ENCODE results near the gene SREK1IP1. TPM values are rescaled to one million over a fixed set of nuclear protein-coding genes. Genes with fewer than 3 reads are reported as not detected.
"Not testable (repeated sequence)": the region's sequence is repeated elsewhere in the genome, so short reads cannot be mapped to it uniquely, and the experiment has no call there.

SREK1IP1 gene
- total RNA-seq, 2 donors from 2014 or later = 8.5 to 12.1 TPM

- peaks cover 8% of the 10 kb centered on the region for H3K9me3 ChIP-seq
- no peak overlapping the region for H3K27ac ChIP-seq
Measured at GRCh38 chr5:64700765-64701164, 67.7 kb downstream of the SREK1IP1 start.

GRCh38 chr5:64696414-64696813 is 72.1 kb downstream of the SREK1IP1 start:
- H3K4me1 ChIP-seq (ENCODE audit: control insufficient read depth in 1 of 2, low read depth in 2 of 2); H3K27me3 ChIP-seq (replicated peaks; ENCODE audit: insufficient read depth); H3K27ac ChIP-seq; DNase-seq (ENCODE audit: low spot score); H3K36me3 ChIP-seq; ATAC-seq (ENCODE audit: insufficient number of reproducible peaks, low FRiP score, low read depth); H3K9me3 ChIP-seq; H3K4me3 ChIP-seq: not testable (repeated sequence)

More at GRCh38 chr5:64700765-64701164, 67.7 kb downstream of the SREK1IP1 start:
- no peaks in the 10 kb centered on the region for H3K4me1 ChIP-seq (ENCODE audit: control insufficient read depth in 1 of 2, low read depth in 2 of 2)
- H3K4me3 ChIP-seq = no peak overlapping the region
- no peak for ATAC-seq (ENCODE audit: insufficient number of reproducible peaks, low FRiP score, low read depth)
- H3K36me3 ChIP-seq = no peaks in the 10 kb centered on the region
- H3K27me3 ChIP-seq (replicated peaks; ENCODE audit: insufficient read depth) = no peaks in the 10 kb centered on the region
- no peak for DNase-seq (ENCODE audit: low spot score)
- no peak for TF ChIP-seq CTCF (IDR thresholded peaks at IDR 0.05)

GRCh38 chr5:64693636-64694035 is 74.9 kb downstream of the SREK1IP1 start:
- DNase-seq (ENCODE audit: low spot score) (no peak), ATAC-seq (ENCODE audit: insufficient number of reproducible peaks, low FRiP score, low read depth) (no peak)
- TF ChIP-seq CTCF (IDR thresholded peaks at IDR 0.05) = no peak
- Histone ChIP-seq H3K27me3 (replicated peaks; ENCODE audit: insufficient read depth) (no peaks in the 10 kb centered on the region), H3K9me3 (peaks cover 8% of the 10 kb centered on the region), H3K4me3 (no peak overlapping the region), H3K36me3 (no peaks in the 10 kb centered on the region), H3K4me1 (ENCODE audit: control insufficient read depth in 1 of 2, low read depth in 2 of 2) (peaks cover 0 to 5% of the 10 kb centered on the region in 2 donors), H3K27ac (no peak overlapping the region)

- H3K27me3 ChIP-seq (replicated peaks; ENCODE audit: insufficient read depth) = no peaks in the 10 kb centered on the region
- no peak overlapping the region for H3K27ac ChIP-seq
- peaks cover 0 to 5% of the 10 kb centered on the region in 2 donors for H3K4me1 ChIP-seq (ENCODE audit: control insufficient read depth in 1 of 2, low read depth in 2 of 2)
- no peak for DNase-seq (ENCODE audit: low spot score)
- TF ChIP-seq CTCF (IDR thresholded peaks at IDR 0.05) = no peak
- no peak for ATAC-seq (ENCODE audit: insufficient number of reproducible peaks, low FRiP score, low read depth)
- H3K4me3 ChIP-seq = no peak overlapping the region
- H3K36me3 ChIP-seq = no peaks in the 10 kb centered on the region
- H3K9me3 ChIP-seq = peaks cover 2% of the 10 kb centered on the region
Measured at GRCh38 chr5:64691291-64691690, 77.2 kb downstream of the SREK1IP1 start.

GRCh38 chr5:64690417-64691151 is 77.9 kb downstream of the SREK1IP1 start, which contains the start of gene SHISAL2B:
Gene SHISAL2B, plus strand, starts transcription at chr5:64690503. Its CDS starts 121 bp downstream, at chr5:64690624.
- no peaks in the 10 kb centered on the region for H3K36me3 ChIP-seq
- peaks cover 0 to 5% of the 10 kb centered on the region in 2 donors for H3K4me1 ChIP-seq (ENCODE audit: control insufficient read depth in 1 of 2, low read depth in 2 of 2)
- no peak within 1 kb of the TSS for H3K27ac ChIP-seq
- H3K4me3 ChIP-seq = peak within 1 kb of the TSS; percentile 59
- ATAC-seq (ENCODE audit: insufficient number of reproducible peaks, low FRiP score, low read depth) = no peak
- H3K27me3 ChIP-seq (replicated peaks; ENCODE audit: insufficient read depth) = no peaks in the 10 kb centered on the region
- H3K9me3 ChIP-seq = no peaks in the 10 kb centered on the region
- DNase-seq (ENCODE audit: low spot score) = no peak
- no peak for TF ChIP-seq CTCF (IDR thresholded peaks at IDR 0.05)

- Histone ChIP-seq H3K4me1 (ENCODE audit: control insufficient read depth in 1 of 2, low read depth in 2 of 2) (peaks cover 0 to 5% of the 10 kb centered on the region in 2 donors), H3K27ac (no peak overlapping the region), H3K4me3 (peak overlapping the region; percentile 59), H3K9me3 (no peaks in the 10 kb centered on the region), H3K27me3 (replicated peaks; ENCODE audit: insufficient read depth) (no peaks in the 10 kb centered on the region), H3K36me3 (no peaks in the 10 kb centered on the region)
- DNase-seq (ENCODE audit: low spot score) (no peak), ATAC-seq (ENCODE audit: insufficient number of reproducible peaks, low FRiP score, low read depth) (no peak)
- no peak for TF ChIP-seq CTCF (IDR thresholded peaks at IDR 0.05)
Measured at GRCh38 chr5:64690104-64690416, 78.4 kb downstream of the SREK1IP1 start.
